H7 (cell line): ENCODE measurements around the gene SUN5. TPM values are rescaled to one million over a fixed set of nuclear protein-coding genes. Genes with fewer than 3 reads are reported as not detected.
A peak's percentile ranks its signal among the peaks of the same experiment; 100 is the strongest.
"Not testable (repeated sequence)": the region's sequence is repeated elsewhere in the genome, so short reads cannot be mapped to it uniquely, and the experiment has no call there.

ENCODE experiments used
- DNase-seq: peaks from one replicate; pipeline ENCODE4 v3.0.0; 2012
- H3K27me3 ChIP-seq: 2 replicates; pipeline ENCODE4 v1.6.0; 2011; ENCODE audit warnings: mild to moderate bottlenecking, low read length; ENCODE audit not compliant: control insufficient read depth, insufficient read depth
- H3K36me3 ChIP-seq: replicated peaks from 2 replicates; pipeline ENCODE4 v1.5.1; 2011; ENCODE audit warnings: low read length; ENCODE audit not compliant: control insufficient read depth, insufficient read depth
- H3K4me3 ChIP-seq: 2 replicates; pipeline ENCODE4 v1.5.1; 2011; ENCODE audit warnings: low read depth, mild to moderate bottlenecking, control low read depth, low read length, moderate library complexity; ENCODE audit not compliant: insufficient read depth
- total RNA-seq: library from RNA; depleted of rRNA; stranded (reverse); fragments of >200 nt; shearing (Covaris generic); gene quantifications from 2 replicates; pipeline ENCODE4 v1.2.3, GENCODE V29; 2014

Gene SUN5
- total RNA-seq, 1 experiment from 2014 or later: not detected

DNA sequence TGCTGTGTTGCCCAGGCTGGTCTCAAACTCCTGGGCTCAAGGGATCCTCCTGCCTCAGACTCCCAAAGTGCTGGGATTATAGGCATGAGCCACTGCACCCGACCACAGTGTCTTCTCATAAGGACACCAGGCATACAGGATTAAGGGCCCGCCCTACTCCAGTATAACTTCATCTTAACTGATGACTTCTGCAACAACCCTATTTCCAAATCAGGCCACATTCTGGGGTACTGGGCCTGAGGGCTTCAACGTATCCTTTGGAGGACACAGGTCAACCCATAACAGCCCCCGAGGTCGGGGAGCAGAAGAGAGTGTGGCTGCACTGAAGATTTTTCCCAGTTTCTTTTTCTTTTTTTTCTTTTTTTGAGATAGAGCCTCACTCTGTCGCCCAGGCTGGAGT, 39.7 kb downstream of the SUN5 start:
- Histone ChIP-seq H3K4me3 (no peak overlapping the region), H3K36me3 (no peaks in the 10 kb centered on the region), H3K27me3 (no peaks in the 10 kb centered on the region)
- DNase-seq: peak; percentile 2

DNA sequence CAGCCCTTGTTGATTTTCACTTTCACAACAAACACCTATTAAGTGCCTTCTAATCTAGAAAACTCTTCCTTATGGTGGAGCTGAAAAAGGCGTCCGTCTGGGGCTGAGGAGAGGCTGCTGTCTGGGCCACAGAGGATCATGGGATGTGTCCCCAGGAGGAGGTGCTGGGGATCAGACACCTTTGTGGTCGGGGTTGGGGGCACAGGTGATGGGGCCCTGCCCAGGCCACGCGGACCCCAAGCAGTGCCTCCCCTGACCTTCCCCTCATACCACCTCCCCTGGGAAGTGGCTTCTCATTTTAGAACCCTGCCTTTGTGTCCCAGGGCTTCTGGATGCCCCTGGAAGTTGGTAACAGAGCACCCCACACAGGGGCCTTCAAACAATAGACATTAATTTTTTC, 41.1 kb downstream of the SUN5 start:
- H3K4me3 ChIP-seq: no peak overlapping the region
- H3K27me3 ChIP-seq: no peaks in the 10 kb centered on the region
- DNase-seq: peak; percentile 11
- no peaks in the 10 kb centered on the region for H3K36me3 ChIP-seq

DNA sequence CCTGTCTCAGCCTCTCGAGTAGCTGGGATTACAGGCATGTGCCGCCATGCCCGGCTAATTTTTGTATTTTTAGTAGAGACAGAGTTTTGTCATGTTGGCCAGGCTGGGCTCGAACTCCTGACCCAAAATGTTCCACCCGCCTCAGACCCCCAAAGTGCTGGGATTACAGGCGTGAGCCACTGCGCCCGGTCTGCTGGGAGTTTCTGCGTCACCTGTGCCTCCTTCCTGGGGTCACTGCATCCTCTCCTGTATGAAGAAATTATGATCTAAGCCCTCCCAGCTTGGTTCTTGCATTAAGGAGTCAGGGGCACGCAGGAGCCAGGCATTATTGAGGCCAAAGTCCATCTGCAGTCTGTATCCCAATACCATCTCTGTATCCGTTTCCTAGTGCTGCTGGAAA, 41.6 kb downstream of the SUN5 start:
- not testable (repeated sequence) for DNase-seq, H3K4me3 ChIP-seq, H3K27me3 ChIP-seq, H3K36me3 ChIP-seq

DNA sequence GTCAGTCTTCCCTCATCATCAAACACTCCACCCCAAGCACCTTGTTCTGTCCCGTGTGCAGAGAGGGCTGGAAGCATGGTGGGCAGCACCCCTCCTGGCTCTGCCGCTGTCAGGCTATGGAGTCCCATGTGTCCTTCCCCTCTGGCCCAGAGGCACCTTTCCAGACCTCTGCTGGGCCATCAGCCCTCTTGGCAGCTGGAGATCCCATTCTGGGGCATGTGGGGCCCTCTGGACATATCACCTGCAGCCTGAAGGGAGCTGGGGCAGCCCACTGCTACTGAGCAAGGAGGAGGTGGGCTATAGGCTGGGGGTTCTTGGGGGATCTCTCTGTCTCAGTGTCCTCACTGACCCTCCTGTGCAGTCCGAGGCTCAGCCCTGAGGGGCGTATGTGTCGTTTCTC, 42.2 kb downstream of the SUN5 start:
- Histone ChIP-seq H3K27me3 (no peaks in the 10 kb centered on the region), H3K36me3 (no peaks in the 10 kb centered on the region), H3K4me3 (no peak overlapping the region)
- peak; percentile 14 for DNase-seq

DNA sequence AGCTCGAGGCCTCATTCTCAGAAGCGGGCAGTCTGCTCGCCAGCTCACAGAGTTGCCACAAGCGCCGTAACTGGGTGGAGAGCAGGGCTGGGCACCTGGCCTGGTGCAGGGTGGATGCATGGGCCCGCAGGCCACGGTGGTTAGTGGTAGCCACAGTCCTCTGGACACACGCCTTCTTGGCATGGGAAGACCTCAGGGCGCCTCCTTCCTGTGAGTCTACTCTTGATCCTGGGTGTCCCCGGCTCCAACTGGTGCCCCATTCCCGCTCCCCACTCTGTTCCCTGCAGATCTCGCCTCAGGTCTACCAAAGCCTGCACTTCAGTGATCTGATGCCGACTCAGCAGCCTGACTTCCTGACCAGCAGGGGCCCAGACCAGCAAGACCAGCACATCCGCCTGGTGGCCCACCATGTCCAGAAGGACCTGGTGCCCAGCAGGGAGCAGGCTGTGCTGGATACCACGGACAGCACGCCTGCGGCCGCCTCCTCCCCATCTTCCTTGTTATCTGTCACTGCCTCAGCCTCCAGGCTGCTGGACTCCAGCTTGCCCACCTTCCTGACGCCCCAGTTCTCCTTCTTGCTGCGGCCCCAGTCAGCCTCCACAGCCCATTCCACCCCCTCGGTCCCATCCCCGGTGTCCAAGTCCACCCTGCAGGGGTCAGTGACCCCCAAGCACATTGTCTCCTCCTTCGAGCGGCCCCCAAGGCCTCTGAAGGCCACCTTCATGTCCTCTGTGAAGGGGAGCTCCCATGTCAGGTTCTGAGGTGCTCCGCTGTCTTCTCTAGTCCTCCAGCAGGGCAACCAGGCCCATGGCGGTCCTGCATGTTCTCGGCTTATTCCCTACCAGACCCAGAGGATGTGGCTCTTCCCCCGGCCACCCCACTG, 43.1 kb downstream of the SUN5 start:
- Histone ChIP-seq H3K27me3 (no peaks in the 10 kb centered on the region), H3K36me3 (no peaks in the 10 kb centered on the region), H3K4me3 (no peak overlapping the region)
- peak; percentile 29 for DNase-seq

GRCh38 chr20:32960222-32960518, 44.1 kb downstream of the SUN5 start:
- H3K4me3 ChIP-seq: no peak overlapping the region
- H3K36me3 ChIP-seq: no peaks in the 10 kb centered on the region
- no peaks in the 10 kb centered on the region for H3K27me3 ChIP-seq
- no peak for DNase-seq

DNA sequence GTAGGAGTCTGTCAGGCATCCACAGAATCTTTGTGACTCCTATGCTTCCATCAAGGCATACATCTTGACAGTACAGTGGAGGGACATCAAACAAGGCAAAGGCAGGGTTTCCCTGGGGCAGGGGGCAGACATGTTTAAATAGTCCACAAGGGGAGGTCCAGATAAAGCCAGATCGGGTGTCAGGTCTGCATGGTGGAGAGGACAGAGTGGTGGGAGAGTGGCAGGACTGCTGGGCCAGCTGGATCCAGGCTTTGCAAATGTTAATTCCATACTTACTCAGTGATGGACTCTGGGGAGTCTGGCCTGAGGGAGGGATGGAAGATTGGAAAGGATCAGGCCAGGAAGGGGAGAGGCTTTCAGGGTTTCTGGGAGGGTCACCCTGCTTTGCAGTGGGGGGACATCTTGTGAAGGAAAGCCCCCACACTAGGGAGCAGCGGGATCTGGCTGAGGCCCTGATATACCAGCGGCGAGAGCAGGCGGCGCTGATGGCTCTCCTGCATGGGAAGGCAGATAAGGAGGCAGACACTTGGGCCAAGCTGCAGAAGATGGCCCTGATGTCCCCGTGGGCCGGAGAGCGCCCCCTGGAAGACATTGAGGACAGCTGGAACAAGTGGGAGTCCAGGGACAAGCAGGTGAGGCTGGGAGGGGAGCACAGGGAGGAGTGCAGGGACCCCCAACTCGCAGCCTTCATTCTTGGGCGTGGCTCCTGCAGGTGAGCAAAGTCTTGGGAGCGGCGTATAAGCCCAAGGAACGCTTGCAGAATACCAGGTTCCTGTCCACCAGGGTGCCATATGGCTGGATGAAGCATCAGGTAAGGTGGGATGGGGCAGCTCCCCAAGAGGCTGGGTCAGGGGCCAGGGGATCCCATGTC, 44.6 kb downstream of the SUN5 start:
- DNase-seq: peak; percentile 22
- H3K4me3 ChIP-seq: no peak overlapping the region
- H3K36me3 ChIP-seq: no peaks in the 10 kb centered on the region
- no peaks in the 10 kb centered on the region for H3K27me3 ChIP-seq

- no peak overlapping the region for H3K4me3 ChIP-seq
- H3K27me3 ChIP-seq: no peaks in the 10 kb centered on the region
- peak; percentile 5 for DNase-seq
- H3K36me3 ChIP-seq: no peaks in the 10 kb centered on the region
These were observed 45.7 kb downstream of the SUN5 start for GRCh38 chr20:32958574-32958973.

- Histone ChIP-seq H3K36me3 (no peaks in the 10 kb centered on the region), H3K27me3 (no peaks in the 10 kb centered on the region), H3K4me3 (no peak overlapping the region)
- DNase-seq: no peak
These were observed 46.8 kb downstream of the SUN5 start for GRCh38 chr20:32957459-32957858.

- H3K27me3 ChIP-seq: peaks cover 22% of the 10 kb centered on the region
- H3K4me3 ChIP-seq, H3K36me3 ChIP-seq: not testable (repeated sequence)
- peak; percentile 65 for DNase-seq
These were observed 53.7 kb downstream of the SUN5 start for GRCh38 chr20:32950539-32950938.

GRCh38 chr20:32946629-32947028, 57.6 kb downstream of the SUN5 start:
- DNase-seq: no peak
- Histone ChIP-seq H3K36me3 (no peaks in the 10 kb centered on the region), H3K4me3 (no peak overlapping the region), H3K27me3 (peaks cover 22% of the 10 kb centered on the region)

DNA sequence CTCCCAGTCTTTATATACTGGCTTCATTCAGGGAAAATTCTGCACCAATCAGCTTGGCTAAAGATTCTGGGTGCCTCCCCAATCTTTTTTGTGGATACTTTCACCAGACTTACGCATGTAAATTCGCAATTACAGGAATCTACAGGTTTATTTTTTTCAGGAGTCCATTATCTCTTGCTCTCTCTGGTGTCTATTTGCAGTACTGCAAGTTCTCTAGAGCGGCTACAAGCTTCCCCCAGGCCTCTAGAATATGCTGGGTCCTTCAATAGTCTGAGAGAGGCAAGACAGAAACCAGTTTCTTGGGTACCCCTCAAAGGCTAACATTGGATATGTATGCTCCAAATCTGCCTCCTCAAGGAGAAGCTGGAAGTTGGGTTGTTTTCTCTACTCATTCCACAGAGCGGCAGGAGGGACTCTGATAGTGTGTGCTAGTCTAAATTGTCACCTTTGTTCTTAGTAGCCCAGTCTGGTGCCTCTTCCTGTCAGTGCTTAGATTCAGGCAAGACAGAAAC, 58.5 kb downstream of the SUN5 start:
- H3K36me3 ChIP-seq: no peaks in the 10 kb centered on the region
- no peak overlapping the region for H3K4me3 ChIP-seq
- DNase-seq: peak; percentile 65
- peaks cover 16% of the 10 kb centered on the region for H3K27me3 ChIP-seq

DNA sequence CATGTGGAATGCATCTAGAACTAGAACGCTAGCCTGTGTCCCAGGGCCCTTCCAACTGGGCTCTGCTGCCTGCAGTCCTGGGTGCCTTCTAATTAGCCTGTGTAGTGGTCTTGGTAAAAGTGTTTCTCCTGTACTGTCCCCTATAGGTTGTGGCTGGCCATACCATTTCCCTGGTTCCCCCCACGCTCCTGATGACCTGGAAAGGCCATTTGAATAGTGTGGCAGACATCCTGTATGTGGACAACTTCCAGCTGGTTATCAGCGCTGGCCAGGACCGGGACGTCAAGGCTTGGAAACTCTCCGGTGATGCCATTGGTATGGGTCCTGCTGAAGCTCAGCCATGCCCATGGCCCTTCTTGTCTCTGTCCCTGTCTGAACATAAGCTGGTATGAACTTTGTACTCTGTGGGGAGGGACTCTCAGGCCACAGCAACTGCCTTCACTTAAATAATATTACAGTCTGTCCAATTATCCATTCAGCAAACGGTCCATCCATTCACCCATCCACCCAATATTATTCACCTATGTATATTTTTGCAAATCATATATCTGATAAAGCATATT, 60.7 kb downstream of the SUN5 start:
- H3K27me3 ChIP-seq: peaks cover 5% of the 10 kb centered on the region; the same call in 1 of the 2 replicates
- DNase-seq: no peak

GRCh38 chr20:32941155-32941885, 62.9 kb downstream of the SUN5 start:
- DNase-seq: no peak

More for the DNA sequence above, 60.7 kb downstream of the SUN5 start:
- Histone ChIP-seq H3K36me3 (no peaks in the 10 kb centered on the region), H3K4me3 (no peak overlapping the region)

More at GRCh38 chr20:32941155-32941885, 62.9 kb downstream of the SUN5 start:
- H3K4me3 ChIP-seq: no peak overlapping the region
- H3K36me3 ChIP-seq: no peaks in the 10 kb centered on the region
- no peaks in the 10 kb centered on the region; the same call in 1 of the 2 replicates for H3K27me3 ChIP-seq
